SJCRH30 (cell line): Measurements from ENCODE around the gene PPP1R1C. TPM values are rescaled to one million over a fixed set of nuclear protein-coding genes. Genes with fewer than 3 reads are reported as not detected.

Experiments
- total RNA-seq: library from RNA; depleted of rRNA; stranded (reverse); fragments of >200 nt; shearing (Covaris generic); gene quantifications from 2 replicates; pipeline ENCODE4 v1.2.3, GENCODE V29; 2014; rRNA removed

PPP1R1C gene
- total RNA-seq, 1 experiment from 2014 or later, result not detected

Other genes with a start within 250 kb of the PPP1R1C start
- 70.5 and 91.2 TPM in 2 replicates for gene ITPRID2, start 94.1 kb upstream of the PPP1R1C start, total RNA-seq